HG02571 (cell line): ENCODE data around the gene MCC.

ENCODE experiments used
- ATAC-seq: cut with Tn5 transposase; IDR thresholded peaks from one replicate; pipeline ENCODE4 v1.9.1; 2021; ENCODE audit warnings: mild to moderate bottlenecking, moderate library complexity; ENCODE audit not compliant: unreplicated experiment

MCC gene

GRCh38 chr5:113209498-113209897 is 278.8 kb downstream of the MCC start:
- ATAC-seq = no peak

GRCh38 chr5:113205807-113206206 is 282.4 kb downstream of the MCC start:
- ATAC-seq = no peak

GRCh38 chr5:113205323-113205722 is 282.9 kb downstream of the MCC start:
- no peak for ATAC-seq

GRCh38 chr5:113204525-113205161 is 283.6 kb downstream of the MCC start:
- ATAC-seq = no peak

- ATAC-seq = no peak
These were observed 284.3 kb downstream of the MCC start for GRCh38 chr5:113203916-113204315.

GRCh38 chr5:113202746-113203716 is 285.2 kb downstream of the MCC start:
- ATAC-seq = no peak

GRCh38 chr5:113202287-113202686 is 286.0 kb downstream of the MCC start:
- ATAC-seq = no peak

GRCh38 chr5:113201715-113202114 is 286.5 kb downstream of the MCC start:
- no peak for ATAC-seq

- ATAC-seq = no peak
These were observed 288.9 kb downstream of the MCC start for GRCh38 chr5:113199122-113199905.

- no peak for ATAC-seq
These were observed 290.6 kb downstream of the MCC start for GRCh38 chr5:113197456-113198200.

GRCh38 chr5:113195771-113196170 is 292.5 kb downstream of the MCC start:
- no peak for ATAC-seq

- no peak for ATAC-seq
These were observed 293.0 kb downstream of the MCC start for GRCh38 chr5:113195251-113195650.

GRCh38 chr5:113194591-113194990 is 293.7 kb downstream of the MCC start:
- ATAC-seq = no peak

GRCh38 chr5:113194125-113194524 is 294.1 kb downstream of the MCC start:
- ATAC-seq = no peak

GRCh38 chr5:113193311-113193978 is 294.8 kb downstream of the MCC start:
- ATAC-seq = no peak

- ATAC-seq = no peak
These were observed 295.7 kb downstream of the MCC start for GRCh38 chr5:113192541-113192940.

GRCh38 chr5:113190347-113190746 is 297.9 kb downstream of the MCC start:
- no peak for ATAC-seq

- ATAC-seq = no peak
These were observed 299.0 kb downstream of the MCC start for GRCh38 chr5:113189291-113189690.

- no peak for ATAC-seq
These were observed 299.8 kb downstream of the MCC start for GRCh38 chr5:113188436-113188835.

GRCh38 chr5:113187906-113188305 is 300.3 kb downstream of the MCC start:
- no peak for ATAC-seq
